ENCODE data around the gene KLHL3.

DNA sequence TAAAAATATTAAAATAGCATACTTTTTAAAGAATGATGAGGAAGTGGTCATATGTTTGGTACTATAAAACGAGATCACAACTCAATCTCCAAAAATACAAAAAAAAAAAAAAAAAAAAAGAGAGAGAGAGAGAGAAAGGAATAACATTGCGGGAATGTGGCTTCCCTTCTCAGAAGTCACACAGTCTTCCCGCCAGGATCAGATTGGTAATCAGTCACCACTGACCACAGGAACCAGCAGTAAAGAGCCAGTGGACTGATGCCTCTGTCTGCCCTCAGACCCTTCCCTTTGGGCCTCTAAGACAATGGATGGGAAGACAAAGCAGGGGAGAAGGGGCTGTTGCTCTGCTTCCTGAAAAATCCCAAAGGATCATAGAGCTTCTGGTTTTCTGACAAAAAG is 104.9 kb downstream of the KLHL3 start:
- TF ChIP-seq, protein P1, sequence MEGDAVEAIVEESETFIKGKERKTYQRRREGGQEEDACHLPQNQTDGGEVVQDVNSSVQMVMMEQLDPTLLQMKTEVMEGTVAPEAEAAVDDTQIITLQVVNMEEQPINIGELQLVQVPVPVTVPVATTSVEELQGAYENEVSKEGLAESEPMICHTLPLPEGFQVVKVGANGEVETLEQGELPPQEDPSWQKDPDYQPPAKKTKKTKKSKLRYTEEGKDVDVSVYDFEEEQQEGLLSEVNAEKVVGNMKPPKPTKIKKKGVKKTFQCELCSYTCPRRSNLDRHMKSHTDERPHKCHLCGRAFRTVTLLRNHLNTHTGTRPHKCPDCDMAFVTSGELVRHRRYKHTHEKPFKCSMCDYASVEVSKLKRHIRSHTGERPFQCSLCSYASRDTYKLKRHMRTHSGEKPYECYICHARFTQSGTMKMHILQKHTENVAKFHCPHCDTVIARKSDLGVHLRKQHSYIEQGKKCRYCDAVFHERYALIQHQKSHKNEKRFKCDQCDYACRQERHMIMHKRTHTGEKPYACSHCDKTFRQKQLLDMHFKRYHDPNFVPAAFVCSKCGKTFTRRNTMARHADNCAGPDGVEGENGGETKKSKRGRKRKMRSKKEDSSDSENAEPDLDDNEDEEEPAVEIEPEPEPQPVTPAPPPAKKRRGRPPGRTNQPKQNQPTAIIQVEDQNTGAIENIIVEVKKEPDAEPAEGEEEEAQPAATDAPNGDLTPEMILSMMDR (IDR thresholded peaks at IDR 0.05), result no peak
- no peak for TF ChIP-seq POLR2A (IDR thresholded peaks at IDR 0.05)
